HepG2 (cell line): ENCODE data around the gene RPS27A. TPM values are rescaled to one million over a fixed set of nuclear protein-coding genes. Genes with fewer than 3 reads are reported as not detected.

Source experiments
- BCL6 ChIP-seq: IDR thresholded peaks from 2 replicates; pipeline ENCODE4 v1.6.1; 2016; ENCODE audit warnings: missing genetic modification reagents, missing compliant biosample characterization
- BORCS8-MEF2B ChIP-seq: sonication (generic); formaldehyde crosslinking; IDR thresholded peaks from 2 replicates; pipeline ENCODE4 v1.8.0; 2022; ENCODE audit warnings: mild to moderate bottlenecking, missing genetic modification reagents
- CEBPZ ChIP-seq: IDR thresholded peaks from 2 replicates; pipeline ENCODE4 v1.6.1; 2012; ENCODE audit warnings: low read length, improper control_type of control experiment
- MAFF ChIP-seq: IDR thresholded peaks from 2 replicates; pipeline ENCODE4 v1.6.1; 2011; ENCODE audit warnings: low read depth, low read length, improper control_type of control experiment
- MAX ChIP-seq: IDR thresholded peaks from 2 replicates; pipeline ENCODE4 v1.6.1; 2012; ENCODE audit warnings: inconsistent platforms
- MBD4 ChIP-seq: IDR thresholded peaks from 2 replicates; pipeline ENCODE4 v1.6.1; 2012; ENCODE audit warnings: low read length, inconsistent platforms, borderline replicate concordance
- NPAS2 ChIP-seq: sonication (generic); formaldehyde crosslinking; IDR thresholded peaks from 2 replicates; pipeline ENCODE4 v1.8.0; 2022; ENCODE audit warnings: mild to moderate bottlenecking, missing genetic modification reagents, borderline replicate concordance
- PHF8 ChIP-seq: sonication (generic); formaldehyde crosslinking; IDR thresholded peaks from 2 replicates; pipeline ENCODE4 v1.5.0; 2020; ENCODE audit warnings: missing genetic modification reagents
- PTBP1 ChIP-seq: fragments of 200-400 bp; formaldehyde crosslinking; IDR thresholded peaks from 2 replicates; pipeline ENCODE4 v1.6.1; 2018; ENCODE audit warnings: low read length, low read depth; ENCODE audit not compliant: poor library complexity, severe bottlenecking
- RARA ChIP-seq: IDR thresholded peaks from 2 replicates; pipeline ENCODE4 v1.6.1; 2016; ENCODE audit warnings: missing genetic modification reagents, missing compliant biosample characterization
- RBFOX2 ChIP-seq: fragments of 200-400 bp; formaldehyde crosslinking; IDR thresholded peaks from 2 replicates; pipeline ENCODE4 v1.6.1; 2017; ENCODE audit warnings: low read depth, mild to moderate bottlenecking, low read length
- TGIF2 ChIP-seq: IDR thresholded peaks from 2 replicates; pipeline ENCODE4 v1.6.1; 2016; ENCODE audit warnings: control low read depth, missing compliant biosample characterization
- ZFP36 ChIP-seq: fragments of 150-350 bp; IDR thresholded peaks from 2 replicates; pipeline ENCODE4 v1.6.1; 2018; ENCODE audit warnings: borderline replicate concordance, low read length, low read depth; ENCODE audit not compliant: partially characterized antibody
- ZIK1 ChIP-seq: sonication (generic); formaldehyde crosslinking; IDR thresholded peaks from 2 replicates; pipeline ENCODE4 v1.5.0; 2020; ENCODE audit warnings: mild to moderate bottlenecking, low read depth, missing genetic modification reagents, borderline replicate concordance
- ZNF354B ChIP-seq: sonication (generic); formaldehyde crosslinking; IDR thresholded peaks from 2 replicates; pipeline ENCODE4 v1.8.0; 2022; ENCODE audit warnings: mild to moderate bottlenecking, missing genetic modification reagents
- polyA plus RNA-seq, 8 experiments: library from polyadenylated mRNA; depleted of rRNA in 3 of 8; stranded (reverse) in 7 of 8; unstranded in 1 of 8; fragments of >200 nt; fragmentation: Illumina TruSeq in 4 of 8; extraction: Trizol in 4 of 8; gene quantifications; 2 replicates each; pipeline versions ENCODE4 v1.2.1 to v1.2.3, GENCODE V29; 2011 to 2016; ENCODE audit warnings: low read depth in 4 of 8, missing spikeins in 1 of 8, mixed read lengths in 1 of 8; ENCODE audit not compliant: insufficient read depth in 1 of 8
- total RNA-seq, 5 experiments: library from RNA; depleted of rRNA; stranded (reverse); fragments of >200 nt; fragmentation: Illumina TruSeq; extraction: Trizol; gene quantifications; 2 replicates each; pipeline ENCODE4 v1.2.3, GENCODE V29; 2016; ENCODE audit warnings: low read depth in 1 of 5
- TF ChIP-seq, protein P1 (sequence below): sonication (generic); formaldehyde crosslinking; IDR thresholded peaks from 2 replicates; pipeline ENCODE4 v1.5.0; 2020; ENCODE audit warnings: missing genetic modification reagents
- TF ChIP-seq, protein P2 (sequence below): IDR thresholded peaks from 2 replicates; pipeline ENCODE4 v1.4.0; 2020; ENCODE audit warnings: mild to moderate bottlenecking, missing genetic modification reagents
- TF ChIP-seq, protein P3 (sequence below): sonication (generic); formaldehyde crosslinking; IDR thresholded peaks from 2 replicates; pipeline ENCODE4 v1.8.0; 2022; ENCODE audit warnings: missing genetic modification reagents, mild to moderate bottlenecking, borderline replicate concordance
- TF ChIP-seq, protein P4 (sequence below): sonication (generic); formaldehyde crosslinking; IDR thresholded peaks from 2 replicates; pipeline ENCODE4 v1.4.0; 2020; ENCODE audit warnings: mild to moderate bottlenecking, missing genetic modification reagents

RPS27A gene
- total and polyA plus RNA-seq, 2 of the 13 experiments (the other 11 are each of a cell fraction or from before 2014, with no cell fraction given) = 2,779 to 3,269 TPM

DNA sequence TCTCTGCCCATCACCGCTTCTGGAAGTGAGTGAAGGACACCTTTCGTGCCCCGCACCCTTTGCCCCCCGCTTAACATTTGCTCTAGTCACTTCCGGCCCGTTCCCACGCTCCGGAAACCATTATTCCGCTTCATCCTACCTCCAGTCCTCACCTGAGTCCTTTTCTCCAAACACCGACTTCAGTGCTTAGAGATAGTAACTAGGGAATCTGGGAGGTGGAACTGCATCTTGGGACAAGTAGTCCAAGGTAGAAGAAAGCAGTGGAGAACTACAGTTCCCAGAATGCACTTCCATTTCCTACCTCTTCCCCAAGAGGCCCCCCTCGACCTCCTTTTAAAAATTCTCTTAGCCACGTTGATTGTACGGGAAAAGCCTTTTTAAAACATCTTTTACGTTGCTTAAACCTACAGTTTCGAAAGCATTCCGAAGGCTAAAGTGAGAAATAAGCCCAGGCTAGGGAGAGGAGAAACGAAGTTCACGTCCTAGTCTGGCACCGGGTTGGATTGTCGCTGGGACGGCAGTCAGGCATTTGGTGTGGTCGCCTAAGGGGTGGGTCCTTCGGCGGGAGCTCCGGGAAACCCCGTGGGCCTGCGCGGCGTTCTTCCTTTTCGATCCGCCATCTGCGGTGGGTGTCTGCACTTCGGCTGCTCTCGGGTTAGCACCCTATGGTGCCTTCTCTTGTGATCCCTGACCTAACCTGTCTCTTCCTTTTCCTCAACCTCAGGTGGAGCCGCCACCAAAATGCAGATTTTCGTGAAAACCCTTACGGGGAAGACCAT, at the start of gene RPS27A, which contains the start of gene CLHC1 (continued):
- TF ChIP-seq CEBPZ = no peak
- no peak; the same call in 1 of the 2 replicates for TF ChIP-seq RARA (CRISPR knock-in tag)
- TF ChIP-seq, protein P1, sequence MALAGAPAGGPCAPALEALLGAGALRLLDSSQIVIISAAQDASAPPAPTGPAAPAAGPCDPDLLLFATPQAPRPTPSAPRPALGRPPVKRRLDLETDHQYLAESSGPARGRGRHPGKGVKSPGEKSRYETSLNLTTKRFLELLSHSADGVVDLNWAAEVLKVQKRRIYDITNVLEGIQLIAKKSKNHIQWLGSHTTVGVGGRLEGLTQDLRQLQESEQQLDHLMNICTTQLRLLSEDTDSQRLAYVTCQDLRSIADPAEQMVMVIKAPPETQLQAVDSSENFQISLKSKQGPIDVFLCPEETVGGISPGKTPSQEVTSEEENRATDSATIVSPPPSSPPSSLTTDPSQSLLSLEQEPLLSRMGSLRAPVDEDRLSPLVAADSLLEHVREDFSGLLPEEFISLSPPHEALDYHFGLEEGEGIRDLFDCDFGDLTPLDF (CRISPR knock-in tag) = no peak; the same call in none of the 2 replicates
- TF ChIP-seq ZIK1 (CRISPR knock-in tag) = peak; percentile 47; the same call in 1 of the 2 replicates
- peak; percentile 89 for TF ChIP-seq TGIF2
- no peak for TF ChIP-seq NPAS2 (CRISPR knock-in tag)
- TF ChIP-seq PHF8 (CRISPR knock-in tag) = peak; percentile 93
- no peak for TF ChIP-seq ZFP36
- no peak for TF ChIP-seq MAFF
- TF ChIP-seq, protein P2, sequence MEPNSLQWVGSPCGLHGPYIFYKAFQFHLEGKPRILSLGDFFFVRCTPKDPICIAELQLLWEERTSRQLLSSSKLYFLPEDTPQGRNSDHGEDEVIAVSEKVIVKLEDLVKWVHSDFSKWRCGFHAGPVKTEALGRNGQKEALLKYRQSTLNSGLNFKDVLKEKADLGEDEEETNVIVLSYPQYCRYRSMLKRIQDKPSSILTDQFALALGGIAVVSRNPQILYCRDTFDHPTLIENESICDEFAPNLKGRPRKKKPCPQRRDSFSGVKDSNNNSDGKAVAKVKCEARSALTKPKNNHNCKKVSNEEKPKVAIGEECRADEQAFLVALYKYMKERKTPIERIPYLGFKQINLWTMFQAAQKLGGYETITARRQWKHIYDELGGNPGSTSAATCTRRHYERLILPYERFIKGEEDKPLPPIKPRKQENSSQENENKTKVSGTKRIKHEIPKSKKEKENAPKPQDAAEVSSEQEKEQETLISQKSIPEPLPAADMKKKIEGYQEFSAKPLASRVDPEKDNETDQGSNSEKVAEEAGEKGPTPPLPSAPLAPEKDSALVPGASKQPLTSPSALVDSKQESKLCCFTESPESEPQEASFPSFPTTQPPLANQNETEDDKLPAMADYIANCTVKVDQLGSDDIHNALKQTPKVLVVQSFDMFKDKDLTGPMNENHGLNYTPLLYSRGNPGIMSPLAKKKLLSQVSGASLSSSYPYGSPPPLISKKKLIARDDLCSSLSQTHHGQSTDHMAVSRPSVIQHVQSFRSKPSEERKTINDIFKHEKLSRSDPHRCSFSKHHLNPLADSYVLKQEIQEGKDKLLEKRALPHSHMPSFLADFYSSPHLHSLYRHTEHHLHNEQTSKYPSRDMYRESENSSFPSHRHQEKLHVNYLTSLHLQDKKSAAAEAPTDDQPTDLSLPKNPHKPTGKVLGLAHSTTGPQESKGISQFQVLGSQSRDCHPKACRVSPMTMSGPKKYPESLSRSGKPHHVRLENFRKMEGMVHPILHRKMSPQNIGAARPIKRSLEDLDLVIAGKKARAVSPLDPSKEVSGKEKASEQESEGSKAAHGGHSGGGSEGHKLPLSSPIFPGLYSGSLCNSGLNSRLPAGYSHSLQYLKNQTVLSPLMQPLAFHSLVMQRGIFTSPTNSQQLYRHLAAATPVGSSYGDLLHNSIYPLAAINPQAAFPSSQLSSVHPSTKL (CRISPR knock-in tag) = peak; percentile 31; the same call in 1 of the 2 replicates
- TF ChIP-seq, protein P3, sequence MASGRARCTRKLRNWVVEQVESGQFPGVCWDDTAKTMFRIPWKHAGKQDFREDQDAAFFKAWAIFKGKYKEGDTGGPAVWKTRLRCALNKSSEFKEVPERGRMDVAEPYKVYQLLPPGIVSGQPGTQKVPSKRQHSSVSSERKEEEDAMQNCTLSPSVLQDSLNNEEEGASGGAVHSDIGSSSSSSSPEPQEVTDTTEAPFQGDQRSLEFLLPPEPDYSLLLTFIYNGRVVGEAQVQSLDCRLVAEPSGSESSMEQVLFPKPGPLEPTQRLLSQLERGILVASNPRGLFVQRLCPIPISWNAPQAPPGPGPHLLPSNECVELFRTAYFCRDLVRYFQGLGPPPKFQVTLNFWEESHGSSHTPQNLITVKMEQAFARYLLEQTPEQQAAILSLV = peak; percentile 12; the same call in 1 of the 2 replicates
- peak; percentile 55 for TF ChIP-seq BORCS8-MEF2B (CRISPR knock-in tag)
- peak; percentile 32 for TF ChIP-seq BCL6 (CRISPR knock-in tag)
- peak; percentile 36 for TF ChIP-seq PTBP1
- peak; percentile 87; the same call in 1 of the 2 replicates for TF ChIP-seq ZNF354B
- TF ChIP-seq RBFOX2 = peak; percentile 87
- TF ChIP-seq, protein P4, sequence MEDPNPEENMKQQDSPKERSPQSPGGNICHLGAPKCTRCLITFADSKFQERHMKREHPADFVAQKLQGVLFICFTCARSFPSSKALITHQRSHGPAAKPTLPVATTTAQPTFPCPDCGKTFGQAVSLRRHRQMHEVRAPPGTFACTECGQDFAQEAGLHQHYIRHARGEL (CRISPR knock-in tag) = no peak
- TF ChIP-seq MBD4 = no peak
- TF ChIP-seq MAX = peak; percentile 80
